Activated T-helper 1 cell treated with anti-CD3 and anti-CD28 coated beads, Interleukin-2, amount 50 U/mL, for 16 hours (primary cell): ENCODE results near the gene SGMS1.

Source experiments
- DNase-seq, 2 donors: peaks; one replicate each; pipeline ENCODE4 v3.0.0-alpha.2; 2020; ENCODE audit warnings: low read depth in 1 of 2, low spot score in 1 of 2

The SGMS1 gene

DNA sequence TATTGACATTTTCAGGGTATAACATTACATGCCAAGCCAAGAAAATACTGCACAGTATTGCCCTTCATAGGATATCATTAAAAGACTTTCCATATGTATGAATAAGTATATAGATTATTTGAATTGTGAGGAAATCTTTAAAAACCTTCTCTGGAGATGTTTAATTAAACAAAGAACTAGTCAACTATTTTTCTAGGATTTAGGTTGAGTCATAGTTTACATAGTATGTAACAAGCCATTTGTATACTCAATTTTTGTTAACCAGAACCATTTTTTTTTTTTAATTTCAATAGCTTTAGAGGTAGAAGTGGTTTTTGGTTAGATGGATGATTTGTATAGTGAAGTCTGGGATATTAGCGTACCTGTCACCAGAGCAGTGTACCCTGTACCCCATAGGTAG lies 221.3 kb downstream of the SGMS1 start:
- DNase-seq: no peak

DNA sequence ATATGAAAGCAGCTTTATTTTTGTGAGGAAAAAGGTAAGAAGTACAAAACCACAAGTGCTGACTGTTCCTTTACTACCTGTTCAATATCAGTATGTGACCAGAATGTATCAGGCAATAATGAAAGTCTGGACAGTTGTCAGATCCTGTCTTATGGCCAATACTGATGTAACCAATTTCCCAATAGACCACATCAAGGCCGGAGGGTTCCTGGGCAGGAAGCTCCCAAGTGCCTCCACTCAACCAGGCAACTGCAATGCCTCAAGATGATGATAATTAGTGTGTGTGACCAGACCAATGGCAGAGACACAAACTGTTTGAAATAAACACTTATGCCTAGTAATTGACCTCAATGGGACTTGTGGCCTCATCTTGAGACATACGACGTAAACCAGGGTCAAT lies 223.1 kb downstream of the SGMS1 start:
- DNase-seq: no peak

DNA sequence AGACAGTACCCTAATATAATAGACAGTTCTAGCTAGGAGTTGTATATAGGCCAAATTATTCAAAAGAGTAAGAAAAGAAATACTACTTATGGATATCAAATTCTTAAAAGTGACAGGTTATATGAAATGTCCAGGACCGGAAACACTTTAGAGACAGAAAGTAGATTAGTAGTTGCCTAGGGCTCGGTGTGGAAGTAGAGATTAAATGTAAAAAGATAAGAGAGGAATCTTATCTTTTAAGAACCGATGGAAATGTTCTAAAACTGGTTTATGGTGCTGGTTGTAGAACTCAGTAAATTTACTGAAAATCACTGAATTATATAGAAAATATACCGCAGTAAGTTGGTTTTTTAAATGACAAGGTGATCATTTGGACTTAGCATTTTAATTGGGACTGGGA lies 224.9 kb downstream of the SGMS1 start:
- no peak for DNase-seq

DNA sequence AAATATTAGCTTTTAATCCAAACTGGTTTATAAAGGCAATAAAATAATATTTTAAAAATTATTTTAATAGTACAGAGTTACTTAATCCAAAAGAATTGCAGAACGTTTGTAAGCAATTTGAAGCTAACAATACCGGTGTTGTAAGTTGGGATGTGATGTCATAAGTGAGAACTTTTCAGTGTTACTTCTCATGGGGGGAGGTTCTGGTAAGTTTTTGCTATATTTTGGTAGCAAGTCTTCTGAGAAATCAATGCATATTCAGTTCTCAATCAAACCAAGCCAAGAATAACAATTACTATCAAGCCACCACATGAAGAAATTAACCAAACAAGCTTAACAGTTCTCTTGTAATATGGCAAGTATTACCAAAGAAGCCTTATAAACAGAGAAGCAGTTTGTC lies 225.4 kb downstream of the SGMS1 start:
- no peak for DNase-seq

DNA sequence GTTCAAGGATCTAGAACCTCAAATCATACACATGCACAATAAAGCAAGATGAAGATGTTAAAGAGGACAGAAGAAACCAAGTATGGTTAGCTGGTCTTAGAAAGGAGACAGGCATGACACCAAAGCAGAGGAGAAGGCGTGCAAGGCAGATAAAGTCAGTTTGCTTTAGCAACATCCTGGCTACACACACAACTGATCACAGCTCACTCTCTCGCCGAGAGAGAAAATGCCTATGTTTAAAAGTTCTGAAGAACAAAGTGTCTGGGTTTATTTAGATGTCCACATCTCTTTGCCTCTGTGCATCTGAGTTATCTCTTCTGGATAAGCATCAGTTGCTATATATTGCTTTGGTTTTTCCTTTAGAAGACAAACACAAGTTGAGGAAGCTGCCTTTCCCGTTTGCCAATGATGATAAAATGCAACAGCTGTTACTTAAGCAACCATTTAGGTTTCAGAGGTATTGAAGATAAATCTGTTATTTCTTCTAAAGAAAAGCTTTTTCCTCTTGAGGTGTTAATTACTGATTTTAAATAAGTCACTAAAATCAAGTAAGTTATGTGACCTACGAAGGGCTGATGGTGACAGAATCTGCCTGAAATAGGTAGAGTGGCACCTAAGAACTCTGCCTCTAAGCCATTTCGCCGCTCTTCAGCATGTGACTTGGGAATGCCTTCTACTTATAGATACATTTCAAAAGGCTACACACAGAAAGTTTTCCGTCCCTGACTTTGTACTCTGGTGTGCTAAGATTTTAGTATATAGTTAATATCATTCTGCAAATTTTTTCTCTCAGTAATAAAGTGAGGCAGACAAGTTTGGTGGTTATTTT lies 226.2 kb downstream of the SGMS1 start:
- DNase-seq: no peak

DNA sequence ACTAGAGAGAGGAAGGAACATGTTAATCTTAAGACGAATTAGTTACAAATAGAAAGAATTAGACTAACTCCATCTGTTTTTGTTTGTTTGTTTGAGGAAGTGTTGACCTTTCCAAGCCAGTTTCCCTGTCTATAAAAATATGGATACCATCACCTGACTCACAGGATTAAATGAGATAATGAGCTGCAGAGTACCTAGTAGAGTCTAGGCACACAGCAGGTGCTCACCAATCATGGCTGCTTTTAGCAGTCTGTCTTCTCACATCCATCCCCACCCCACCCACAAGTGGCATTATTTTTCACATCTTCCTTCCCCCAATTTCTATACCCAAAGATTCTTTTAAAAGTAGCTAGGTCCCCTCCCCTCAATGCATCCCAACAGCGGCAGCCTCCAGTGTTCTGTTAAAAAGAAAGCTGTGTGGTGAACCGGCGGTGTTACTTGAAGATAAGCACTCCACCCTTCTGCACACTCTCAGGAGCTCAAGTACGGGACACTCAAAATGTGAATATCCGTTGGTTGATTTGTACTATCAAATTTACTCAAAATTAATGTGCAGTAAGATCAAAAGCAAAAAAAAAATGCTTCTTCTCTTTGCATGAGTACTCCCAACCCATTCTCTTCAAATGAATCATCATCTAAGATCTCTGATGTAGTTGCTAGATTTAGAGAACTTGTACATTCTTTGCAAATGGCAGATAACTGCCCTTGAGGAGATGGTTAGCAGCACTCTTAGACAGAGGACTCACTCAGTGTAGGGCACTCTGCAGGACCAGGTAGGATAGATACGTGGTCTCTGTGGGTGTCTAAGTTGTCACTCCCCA lies 227.1 kb downstream of the SGMS1 start:
- no peak for DNase-seq

DNA sequence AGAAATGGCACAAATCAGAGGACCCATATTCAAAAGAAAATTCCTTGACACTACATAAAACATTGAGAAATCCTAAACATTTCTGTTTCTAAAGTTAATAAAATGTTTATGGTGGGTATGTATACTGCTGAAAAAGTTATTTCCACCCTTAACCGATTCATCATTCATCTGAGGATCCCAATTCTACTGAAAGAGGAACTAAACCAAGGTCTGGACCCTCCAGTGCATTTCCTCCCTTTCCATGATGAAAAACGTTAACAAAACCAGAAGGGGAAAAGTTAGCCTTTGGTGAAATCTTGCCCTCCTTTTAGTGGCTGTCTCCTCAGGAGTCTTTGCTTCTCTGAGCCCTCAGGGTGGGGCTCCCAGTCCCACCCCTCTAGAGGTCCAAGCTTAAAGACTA lies 227.9 kb downstream of the SGMS1 start:
- no peak for DNase-seq

DNA sequence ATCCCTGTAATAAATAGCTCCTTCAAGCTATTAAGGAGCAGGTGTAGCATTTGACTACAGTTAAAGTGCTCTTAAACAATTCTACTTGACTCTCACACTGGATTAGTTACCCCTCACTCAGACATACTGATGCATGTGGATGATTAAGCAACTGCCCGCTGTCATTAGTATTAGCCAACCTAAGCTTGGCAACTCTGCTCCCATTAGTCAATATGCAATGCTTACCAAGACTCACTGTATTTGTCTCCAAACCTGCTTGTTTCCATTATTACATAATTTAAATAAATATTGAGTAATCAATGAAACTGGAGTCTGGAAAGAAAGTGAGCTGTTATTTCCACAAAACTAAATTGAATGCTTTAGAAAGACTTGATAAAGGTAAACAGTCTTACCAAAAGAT lies 228.5 kb downstream of the SGMS1 start:
- DNase-seq: no peak

DNA sequence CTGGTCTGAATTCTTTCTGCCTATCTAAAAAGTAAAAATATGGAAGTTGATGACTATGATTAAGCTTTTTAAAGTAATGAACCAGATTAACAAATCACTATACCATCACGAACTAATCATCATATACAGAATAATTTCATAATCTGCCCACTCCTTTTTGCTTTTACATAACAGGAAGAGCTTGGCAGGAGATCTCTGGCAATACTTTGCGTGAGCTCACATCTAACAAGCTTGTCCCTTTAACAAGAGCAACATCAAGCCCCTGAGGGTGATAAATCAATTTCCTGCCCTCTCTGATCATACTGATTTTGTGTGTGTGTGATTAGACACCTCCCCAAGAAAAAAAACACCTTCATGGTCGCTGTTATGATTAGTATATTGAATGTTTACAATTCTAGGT lies 228.9 kb downstream of the SGMS1 start:
- DNase-seq: no peak

DNA sequence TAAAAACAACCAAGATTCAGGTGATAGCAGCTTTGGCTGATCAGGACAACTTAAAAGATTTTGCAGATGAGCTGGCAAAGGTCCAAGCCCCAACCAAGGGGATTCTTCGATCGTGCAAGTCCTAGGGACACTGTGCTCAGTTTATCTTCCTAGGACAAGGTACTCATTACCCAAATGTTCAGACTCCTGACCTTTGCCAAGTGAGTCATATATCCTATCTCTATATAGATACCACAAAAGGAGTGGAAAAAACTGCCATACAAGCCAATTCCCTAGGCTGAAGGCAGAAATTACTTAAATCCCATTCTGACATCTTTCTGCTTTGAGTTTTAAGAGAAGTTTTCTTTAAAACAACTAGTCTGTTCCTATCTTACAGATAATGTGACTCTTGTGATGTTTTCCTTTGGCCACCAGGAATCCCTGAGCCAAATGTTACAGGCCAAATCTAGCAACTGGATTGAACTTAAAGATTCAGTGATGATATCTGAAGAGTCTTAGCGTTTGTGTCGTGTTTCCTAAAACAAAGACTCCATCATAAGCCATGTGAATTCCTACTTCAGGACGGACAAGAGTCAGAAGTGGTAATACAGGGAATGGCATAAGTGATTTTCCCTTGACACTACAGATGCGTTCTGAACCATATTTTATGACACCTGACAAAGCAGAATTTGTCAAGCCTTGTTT lies 229.8 kb downstream of the SGMS1 start:
- no peak for DNase-seq

DNA sequence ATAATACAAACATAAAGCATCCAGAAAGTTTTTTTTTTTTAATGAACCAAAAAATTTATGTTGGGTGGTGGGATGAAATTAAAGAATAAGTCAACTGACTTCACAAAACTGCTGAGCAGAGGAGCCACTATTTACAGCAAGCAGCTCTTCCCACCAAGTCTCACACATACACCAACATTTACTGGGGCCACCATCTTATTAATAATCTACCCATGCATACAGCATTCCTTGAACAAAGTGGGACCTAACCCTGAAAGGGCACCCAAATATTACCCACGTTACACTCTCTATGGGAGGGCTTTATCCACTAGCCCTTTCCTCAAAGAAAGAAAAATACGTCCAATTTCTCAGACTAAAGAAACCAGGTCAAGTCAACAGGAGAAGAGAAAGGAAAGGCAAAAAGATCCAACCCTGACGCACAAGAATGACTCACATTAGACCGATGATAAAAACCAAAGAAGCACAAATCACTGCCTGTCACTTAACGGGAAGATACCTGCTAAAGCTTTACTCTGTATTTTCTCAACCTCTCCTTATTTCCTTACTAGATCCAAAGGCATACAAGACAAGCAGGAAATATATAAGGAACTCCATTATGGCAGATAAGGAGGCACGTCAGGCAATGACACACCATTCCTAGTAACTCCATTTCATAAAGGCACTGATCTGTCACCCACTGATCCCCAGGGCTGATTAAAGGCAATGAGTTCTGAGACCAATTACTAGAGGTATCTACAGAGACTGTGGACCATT lies 230.6 kb downstream of the SGMS1 start:
- DNase-seq: no peak

DNA sequence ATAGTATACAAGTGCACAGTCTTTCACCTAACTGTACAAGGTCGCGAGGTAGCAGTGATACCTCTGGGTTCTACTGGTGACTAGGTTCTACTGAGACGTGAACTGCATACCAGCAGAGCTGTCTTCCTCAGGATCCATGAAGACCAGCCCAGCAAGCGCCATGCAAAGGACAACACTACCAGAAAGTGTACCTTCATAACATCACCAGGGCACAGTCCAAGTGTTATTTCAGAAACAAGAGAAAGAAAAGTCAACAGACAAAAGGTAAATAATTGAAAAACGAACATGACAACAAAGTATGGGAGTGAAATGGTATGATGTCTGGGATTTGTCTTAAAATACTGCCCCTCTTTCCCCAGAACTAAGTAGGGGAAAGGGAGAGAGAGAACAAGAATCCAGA lies 231.3 kb downstream of the SGMS1 start:
- DNase-seq: no peak

DNA sequence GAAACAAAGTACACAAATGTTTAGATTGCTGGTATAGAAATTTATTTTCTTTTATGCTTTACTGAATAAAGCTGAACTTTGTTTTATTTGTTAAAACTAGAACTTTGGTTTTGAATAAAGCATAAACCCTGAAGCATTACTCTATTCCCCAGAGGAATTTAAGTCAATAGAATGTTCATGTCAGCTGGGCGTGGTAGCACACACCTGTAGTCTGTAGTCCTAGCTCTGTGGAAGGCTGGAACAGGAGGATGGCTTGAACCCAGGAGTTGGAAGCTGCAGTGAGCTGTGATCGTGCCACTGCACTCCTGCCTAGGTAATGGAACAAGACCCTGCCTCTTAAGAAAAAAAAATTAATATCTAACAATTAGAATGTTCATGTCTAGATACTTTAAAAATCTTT lies 233.5 kb downstream of the SGMS1 start:
- DNase-seq: no peak

DNA sequence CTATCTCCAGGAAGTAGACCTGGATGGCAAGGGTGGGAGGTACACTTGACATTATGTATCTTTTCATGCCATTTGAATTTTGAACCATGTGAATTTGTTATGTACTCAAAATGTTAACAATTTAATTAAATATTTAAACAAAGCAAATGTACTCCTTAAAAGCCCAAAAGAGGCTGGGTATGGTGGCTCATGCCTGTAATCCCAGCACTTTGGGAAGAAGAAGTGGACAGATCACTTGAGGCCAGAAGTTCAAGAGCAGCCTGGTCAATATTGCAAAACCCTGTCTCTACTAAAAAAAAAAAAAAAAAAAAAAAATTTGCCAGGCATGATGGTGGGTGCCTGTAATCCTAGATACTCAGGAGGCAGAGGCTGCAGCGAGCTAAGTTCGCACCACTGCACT lies 235.6 kb downstream of the SGMS1 start:
- DNase-seq: no peak

DNA sequence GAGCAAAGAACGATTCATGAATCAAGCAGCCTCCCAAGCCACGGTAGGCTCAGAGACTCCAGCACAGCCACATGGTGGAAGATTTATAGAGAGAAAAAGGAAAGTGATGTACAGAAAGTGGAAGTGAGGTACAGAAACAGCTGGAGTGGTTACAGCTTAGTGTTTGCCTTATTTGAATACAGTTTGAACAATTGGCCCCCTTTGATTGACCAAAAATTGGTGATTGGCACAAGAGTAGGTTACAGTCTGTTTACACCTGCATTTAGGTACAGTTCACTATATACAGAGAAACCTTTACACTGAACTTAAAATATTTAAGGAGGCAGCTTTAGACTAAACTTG lies 236.1 kb downstream of the SGMS1 start:
- no peak for DNase-seq

DNA sequence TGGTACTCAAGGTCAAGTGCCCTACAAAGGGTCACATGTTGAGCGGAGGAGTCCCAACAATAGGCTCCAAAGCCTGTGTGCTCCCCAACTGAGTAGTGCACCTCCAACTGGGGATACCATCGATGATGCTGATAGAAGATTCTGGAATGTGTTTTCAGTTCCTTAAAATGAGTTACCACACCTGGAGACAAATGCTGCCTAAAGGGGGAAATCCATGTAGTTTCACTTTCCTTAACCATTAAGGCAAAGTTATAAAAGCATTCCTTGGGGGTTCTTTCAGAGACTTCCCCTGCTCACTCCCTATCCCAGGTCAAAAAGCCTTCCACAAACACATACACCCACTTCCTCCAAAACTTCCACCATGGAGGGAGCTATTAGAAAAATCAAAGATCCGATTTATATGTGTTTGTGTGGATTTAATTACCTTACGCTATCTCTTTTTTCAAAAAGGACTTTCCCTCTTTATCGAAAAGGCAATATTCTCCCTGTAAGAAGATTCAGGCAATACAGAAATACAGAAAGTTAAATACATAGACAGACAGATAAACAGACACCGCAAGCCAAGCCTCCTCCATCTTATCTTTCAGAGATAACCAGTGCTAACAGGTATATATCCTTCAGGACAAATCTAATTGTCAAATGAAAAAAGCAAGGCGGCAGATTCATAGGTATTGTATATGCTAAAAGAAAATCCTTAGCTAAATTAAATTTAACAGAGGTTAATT lies 236.6 kb downstream of the SGMS1 start:
- no peak for DNase-seq

DNA sequence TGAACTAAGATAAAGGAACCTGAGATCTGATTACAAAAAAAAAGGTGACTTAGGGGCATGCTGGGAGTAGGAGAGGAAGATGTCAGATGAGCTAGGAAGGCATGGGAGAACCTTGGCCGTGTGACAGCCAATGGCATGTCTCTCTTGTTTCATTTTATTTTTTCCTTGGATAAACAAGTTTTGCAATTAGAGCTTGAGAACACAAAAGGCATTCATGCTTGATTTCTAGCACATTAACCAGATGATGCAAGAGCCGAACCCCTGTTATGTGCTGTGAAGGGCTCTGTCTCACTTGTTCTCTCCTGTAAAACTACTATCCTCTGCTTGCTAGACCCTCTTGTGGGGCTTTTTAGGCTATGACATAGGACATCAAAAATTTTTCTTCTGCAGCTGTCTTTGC lies 238.1 kb downstream of the SGMS1 start:
- DNase-seq: no peak

DNA sequence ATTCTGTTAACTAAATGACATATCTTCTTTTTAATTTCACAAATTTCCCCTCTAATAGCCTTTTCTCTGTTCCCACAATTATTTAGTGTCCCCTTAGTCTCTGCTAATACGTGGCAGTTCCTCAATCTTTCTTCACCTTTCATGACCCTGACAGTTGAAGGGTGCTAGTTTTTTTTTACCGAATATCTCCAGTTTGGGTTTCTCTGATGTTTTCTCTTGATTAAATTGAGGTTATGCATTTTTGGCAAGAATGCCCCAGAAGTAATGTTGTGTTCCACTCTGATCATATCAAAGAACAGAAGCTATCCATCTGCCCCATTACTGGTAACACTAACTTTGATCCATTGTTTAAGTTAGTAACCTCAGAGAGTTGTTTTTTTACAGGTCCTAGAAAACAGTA lies 238.9 kb downstream of the SGMS1 start:
- DNase-seq: no peak

DNA sequence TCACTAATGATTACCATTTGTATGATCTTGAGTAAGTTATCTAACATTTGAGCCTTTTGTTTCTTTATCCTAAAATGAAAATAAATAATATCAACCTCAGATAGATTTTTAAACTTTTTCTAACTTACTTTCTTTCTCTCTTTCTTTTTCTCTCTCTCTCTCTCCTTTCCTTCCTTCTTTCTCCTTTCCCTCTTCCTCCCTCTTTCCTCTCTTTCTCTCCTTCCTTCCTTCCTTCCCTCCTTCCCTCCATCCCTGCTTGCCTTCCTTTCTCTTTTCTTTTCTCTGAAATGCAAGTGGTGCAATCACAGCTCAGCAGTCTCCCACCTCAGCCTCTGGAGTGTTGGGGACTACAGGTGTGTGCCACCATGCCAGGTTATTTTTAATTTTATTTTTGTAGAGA lies 239.5 kb downstream of the SGMS1 start:
- no peak for DNase-seq

DNA sequence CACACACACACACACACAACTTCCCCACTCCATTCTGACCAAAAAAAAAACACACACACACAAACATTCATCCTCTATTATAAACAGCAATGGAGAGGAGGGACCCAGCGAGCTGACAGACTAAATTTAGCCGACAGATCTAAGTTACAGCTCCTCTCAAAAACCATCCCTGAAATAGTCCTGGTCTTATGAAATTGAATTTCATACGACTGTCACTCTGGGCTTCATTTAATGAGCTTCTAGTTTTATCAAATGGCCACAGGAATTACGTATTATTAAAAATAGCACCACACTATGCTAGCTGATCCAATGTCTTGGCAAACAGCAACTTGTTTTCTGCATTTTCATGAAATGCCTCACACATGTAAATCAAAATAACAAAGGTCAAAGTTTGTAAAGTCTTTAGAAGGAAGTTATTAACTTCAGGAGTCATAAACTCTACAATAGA lies 241.2 kb downstream of the SGMS1 start:
- no peak for DNase-seq

DNA sequence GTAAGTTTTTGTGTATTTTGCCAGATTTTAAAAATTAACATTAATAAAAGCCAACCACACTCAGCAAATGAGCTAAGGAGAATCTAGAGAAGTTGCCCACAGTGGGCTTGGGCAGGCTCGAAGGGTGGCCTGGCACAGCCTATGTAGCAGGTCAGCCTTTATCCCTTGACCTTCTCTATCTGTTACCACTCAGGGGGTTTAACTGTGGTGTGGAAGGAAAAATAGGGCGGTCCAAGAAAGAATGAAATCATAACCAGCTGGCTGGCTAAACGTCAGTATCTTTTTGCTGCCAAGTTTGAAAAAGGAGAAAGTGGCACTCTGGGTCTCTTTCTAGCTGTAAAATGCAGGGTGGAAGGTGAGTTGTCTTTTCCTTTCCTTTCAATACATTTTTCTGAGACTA lies 242.1 kb downstream of the SGMS1 start:
- DNase-seq: no peak
